Measurements from ENCODE around the gene SPATS2L.
A peak's percentile ranks its signal among the peaks of the same experiment; 100 is the strongest.

The SPATS2L gene

GRCh38 chr2:200353120-200353519 is 46.6 kb downstream of the SPATS2L start:
- DNase-seq, result no peak

- no peak for DNase-seq
Observed at GRCh38 chr2:200353874-200354273, 47.4 kb downstream of the SPATS2L start.

- no peak for DNase-seq
Observed at GRCh38 chr2:200354833-200355751, 48.6 kb downstream of the SPATS2L start.

- DNase-seq, result no peak
Observed at GRCh38 chr2:200356321-200356720, 49.8 kb downstream of the SPATS2L start.

- peak; percentile 13 for DNase-seq
Observed at GRCh38 chr2:200356857-200357384, 50.4 kb downstream of the SPATS2L start.

- no peak for DNase-seq
Observed at GRCh38 chr2:200357845-200358244, 51.4 kb downstream of the SPATS2L start.

- DNase-seq, result no peak
Observed at GRCh38 chr2:200359552-200359951, 53.1 kb downstream of the SPATS2L start.

- DNase-seq, result peak; percentile 87
Observed at GRCh38 chr2:200360364-200360763, 53.9 kb downstream of the SPATS2L start.

- no peak for DNase-seq
Observed at GRCh38 chr2:200362202-200362917, 55.9 kb downstream of the SPATS2L start.

GRCh38 chr2:200363279-200363678 is 56.8 kb downstream of the SPATS2L start:
- DNase-seq, result no peak

- no peak for DNase-seq
Observed at GRCh38 chr2:200364142-200364541, 57.6 kb downstream of the SPATS2L start.

GRCh38 chr2:200364620-200365019 is 58.1 kb downstream of the SPATS2L start:
- DNase-seq, result no peak

- DNase-seq, result peak; percentile 35
Observed at GRCh38 chr2:200365209-200365608, 58.7 kb downstream of the SPATS2L start.

- no peak for DNase-seq
Observed at GRCh38 chr2:200367155-200367554, 60.7 kb downstream of the SPATS2L start.

- DNase-seq, result no peak
Observed at GRCh38 chr2:200369886-200370285, 63.4 kb downstream of the SPATS2L start.

- DNase-seq, result no peak
Observed at GRCh38 chr2:200373231-200373630, 66.7 kb downstream of the SPATS2L start.

GRCh38 chr2:200373973-200374416 is 67.5 kb downstream of the SPATS2L start:
- DNase-seq, result no peak

- no peak for DNase-seq
Observed at GRCh38 chr2:200376513-200377354, 70.2 kb downstream of the SPATS2L start.

GRCh38 chr2:200377355-200378336 is 71.2 kb downstream of the SPATS2L start:
- no peak for DNase-seq

GRCh38 chr2:200378652-200379290 is 72.3 kb downstream of the SPATS2L start:
- peak; percentile 52 for DNase-seq
